Gastrocnemius medialis (tissue), 4 donors: ENCODE results near the gene DMWD. TPM values are rescaled to one million over a fixed set of nuclear protein-coding genes. Genes with fewer than 3 reads are reported as not detected.
A peak's percentile ranks its signal among the peaks of the same experiment; 100 is the strongest.

ENCODE experiments used
- ATAC-seq, 2 donors: fragments of 150-250 bp; one replicate each; pipeline ENCODE4 v1.9.1; 2016
- DNase-seq, 2 donors: peaks; one replicate each; pipeline ENCODE4 v3.0.0-alpha.2; 2019
- H3K27ac ChIP-seq, 4 donors: fragments of 200-600 bp; sonication (generic); 1 replicate in 1 of 4; 2 replicates in 3 of 4; pipeline ENCODE4 v1.5.1; 2016 to 2018; ENCODE audit warnings: mild to moderate bottlenecking in 2 of 4, moderate library complexity in 1 of 4
- H3K27me3 ChIP-seq, 3 donors: fragments of 200-600 bp; sonication (generic) in 2 of 3; 1 replicate in 1 of 3; 2 replicates in 2 of 3; pipeline versions ENCODE4 v1.5.1 to v1.6.0; 2016 to 2019; ENCODE audit warnings: mild to moderate bottlenecking in 1 of 3, moderate library complexity in 1 of 3
- H3K36me3 ChIP-seq, 2 donors: fragments of 200-600 bp; sonication (generic) in 1 of 2; one replicate each; pipeline ENCODE4 v1.5.1; 2017 to 2018
- H3K4me1 ChIP-seq, 2 donors: fragments of 200-600 bp; sonication (generic) in 1 of 2; one replicate each; pipeline ENCODE4 v1.5.1; 2016 to 2017; ENCODE audit warnings: mild to moderate bottlenecking in 2 of 2
- H3K4me3 ChIP-seq, 4 donors: fragments of 200-600 bp; sonication (generic) in 3 of 4; 1 replicate in 1 of 4; 2 replicates in 3 of 4; pipeline ENCODE4 v1.5.1; 2016 to 2019; ENCODE audit warnings: mild to moderate bottlenecking in 2 of 4
- H3K9me3 ChIP-seq, 3 donors: fragments of 200-600 bp; sonication (generic) in 2 of 3; 1 replicate in 1 of 3; 2 replicates in 2 of 3; pipeline ENCODE4 v1.5.1; 2016 to 2019
- CTCF ChIP-seq, 5 experiments: fragments of 450-650 bp in 3 of 5; fragments of 200-600 bp in 2 of 5; sonication (generic) in 2 of 5; IDR thresholded peaks in 4 of 5; conservative IDR thresholded peaks in 1 of 5; 1 replicate in 4 of 5; 2 replicates in 1 of 5; pipeline ENCODE4 v1.5.1; 2016 to 2019; ENCODE audit warnings: antibody characterized with exemption in 5 of 5, mild to moderate bottlenecking in 3 of 5, moderate library complexity in 3 of 5
- POLR2A ChIP-seq, 2 donors: fragments of 450-650 bp; IDR thresholded peaks; one replicate each; pipeline ENCODE4 v1.6.1; 2017; ENCODE audit warnings: antibody characterized with exemption in 2 of 2, mild to moderate bottlenecking in 2 of 2, moderate library complexity in 2 of 2
- in situ Hi-C, 4 donors: fragments of 200-750 bp; cut with MboI; loops; one replicate each; pipeline versions ENCODE4 v1.15.0 to v1.8.0; 2017; ENCODE audit warnings: low sequenced_read_pairs in 4 of 4
- intact Hi-C: fragments of 100-400 bp; cut with DNase I; formaldehyde crosslinking; loops from one replicate; pipeline ENCODE4 v1.15.1; 2023; ENCODE audit warnings: low total_unique reads
- total RNA-seq, 4 donors: library from RNA; depleted of rRNA; stranded (reverse); fragments of >200 nt; gene quantifications; one replicate each; pipeline versions ENCODE4 v1.1.0 to v1.2.3, GENCODE V29; 2016

DMWD gene
- total RNA-seq, 4 donors from 2014 or later, result 38.6 to 111 (median 56.4) TPM

GRCh38 chr19:45825263-45825605 is 32.6 kb upstream of the DMWD start:
- in situ Hi-C loops, result no loop called here
- ATAC-seq (no peak), DNase-seq (no peak)
- Histone ChIP-seq H3K36me3 (peaks cover 0 to 90% of the 10 kb centered on the region in 2 donors), H3K27me3 (no peaks in the 10 kb centered on the region), H3K9me3 (no peaks in the 10 kb centered on the region), H3K4me1 (peaks cover 0 to 7% of the 10 kb centered on the region in 2 donors), H3K4me3 (no peak overlapping the region), H3K27ac (no peak overlapping the region)
- TF ChIP-seq POLR2A (IDR thresholded peaks at IDR 0.05) (no peak), CTCF (IDR thresholded peaks at IDR 0.05 in 4 of 5, conservative IDR thresholded peaks at IDR 0.05 in 1 of 5) (no peak)
- intact Hi-C loops, result no loop called here

GRCh38 chr19:45824531-45825262 is 32.1 kb upstream of the DMWD start:
- Histone ChIP-seq H3K4me3 (no peak overlapping the region), H3K27ac (peak overlapping the region in 1 of 4 donors; percentile 25), H3K4me1 (peaks cover 0 to 7% of the 10 kb centered on the region in 2 donors), H3K36me3 (peaks cover 0 to 85% of the 10 kb centered on the region in 2 donors), H3K9me3 (no peaks in the 10 kb centered on the region), H3K27me3 (no peaks in the 10 kb centered on the region)
- DNase-seq (no peak), ATAC-seq (no peak)
- intact Hi-C loops (no loop called here), in situ Hi-C loops (no loop called here)
- TF ChIP-seq CTCF (IDR thresholded peaks at IDR 0.05 in 4 of 5, conservative IDR thresholded peaks at IDR 0.05 in 1 of 5), result no peak
- no peak for TF ChIP-seq POLR2A (IDR thresholded peaks at IDR 0.05)

GRCh38 chr19:45824041-45824471 is 31.4 kb upstream of the DMWD start:
- TF ChIP-seq POLR2A (IDR thresholded peaks at IDR 0.05) (no peak), CTCF (IDR thresholded peaks at IDR 0.05 in 4 of 5, conservative IDR thresholded peaks at IDR 0.05 in 1 of 5) (no peak)
- H3K36me3 ChIP-seq, result peaks cover 0 to 78% of the 10 kb centered on the region in 2 donors
- no peaks in the 10 kb centered on the region for H3K27me3 ChIP-seq
- no peak overlapping the region for H3K4me3 ChIP-seq
- in situ Hi-C loops (no loop called here), intact Hi-C loops (no loop called here)
- H3K4me1 ChIP-seq, result peaks cover 0 to 7% of the 10 kb centered on the region in 2 donors
- peak overlapping the region in 1 of 4 donors; percentile 25 for H3K27ac ChIP-seq
- peak in 1 of 2 donors; percentile 43 for ATAC-seq
- H3K9me3 ChIP-seq, result no peaks in the 10 kb centered on the region
- peak in 1 of 2 donors; percentile 40 for DNase-seq

- DNase-seq (no peak), ATAC-seq (no peak)
- no peak overlapping the region for H3K4me3 ChIP-seq
- no peaks in the 10 kb centered on the region for H3K27me3 ChIP-seq
- H3K9me3 ChIP-seq, result no peaks in the 10 kb centered on the region
- H3K36me3 ChIP-seq, result peaks cover 0 to 69% of the 10 kb centered on the region in 2 donors
- TF ChIP-seq CTCF (IDR thresholded peaks at IDR 0.05 in 4 of 5, conservative IDR thresholded peaks at IDR 0.05 in 1 of 5), result no peak
- no peak for TF ChIP-seq POLR2A (IDR thresholded peaks at IDR 0.05)
- H3K4me1 ChIP-seq, result peaks cover 0 to 7% of the 10 kb centered on the region in 2 donors
- H3K27ac ChIP-seq, result no peak overlapping the region
- intact Hi-C loops, result no loop called here
- in situ Hi-C loops, result no loop called here
Observed at GRCh38 chr19:45823182-45823581, 30.5 kb upstream of the DMWD start.
